Esophagus muscularis mucosa (tissue), 3 donors: ENCODE data around the gene SPTBN1.

Experiments used
- CTCF ChIP-seq, 3 experiments: fragments of 200-600 bp in 2 of 3; fragments of 450-650 bp in 1 of 3; sonication (generic) in 2 of 3; IDR thresholded peaks; one replicate each; pipeline ENCODE4 v1.5.1; 2017 to 2019; ENCODE audit warnings: antibody characterized with exemption in 3 of 3, mild to moderate bottlenecking in 2 of 3, moderate library complexity in 1 of 3
- POLR2AphosphoS5 ChIP-seq, 2 donors: sonication (generic); formaldehyde crosslinking; IDR thresholded peaks; one replicate each; pipeline ENCODE4 v1.6.1; 2017; ENCODE audit warnings: antibody characterized with exemption in 2 of 2

DNA sequence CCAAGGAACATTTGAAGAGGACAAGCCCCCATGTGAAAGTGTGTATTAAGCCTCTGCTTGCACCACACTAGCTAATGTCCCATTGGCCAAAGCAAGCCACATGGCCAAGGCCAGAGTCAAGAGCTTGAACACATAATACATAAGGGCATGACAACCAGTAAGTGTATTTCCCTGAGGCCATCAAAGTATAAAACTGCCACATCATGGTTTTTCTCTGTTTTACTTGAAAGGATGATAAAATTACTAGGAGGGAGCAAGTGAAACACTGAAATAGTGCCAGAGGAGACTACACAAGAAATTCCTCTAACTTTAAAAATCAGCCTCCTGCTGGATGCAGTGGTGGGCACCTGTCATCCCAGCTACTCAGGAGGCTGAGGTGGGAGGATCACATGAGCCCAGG is 236.4 kb downstream of the SPTBN1 start:
- TF ChIP-seq CTCF (IDR thresholded peaks at IDR 0.05) (no peak), POLR2AphosphoS5 (IDR thresholded peaks at IDR 0.05) (no peak)
